ENCODE measurements around the gene TCEANC2.
"Not testable (repeated sequence)": the region's sequence is repeated elsewhere in the genome, so short reads cannot be mapped to it uniquely, and the experiment has no call there.

Gene TCEANC2

DNA sequence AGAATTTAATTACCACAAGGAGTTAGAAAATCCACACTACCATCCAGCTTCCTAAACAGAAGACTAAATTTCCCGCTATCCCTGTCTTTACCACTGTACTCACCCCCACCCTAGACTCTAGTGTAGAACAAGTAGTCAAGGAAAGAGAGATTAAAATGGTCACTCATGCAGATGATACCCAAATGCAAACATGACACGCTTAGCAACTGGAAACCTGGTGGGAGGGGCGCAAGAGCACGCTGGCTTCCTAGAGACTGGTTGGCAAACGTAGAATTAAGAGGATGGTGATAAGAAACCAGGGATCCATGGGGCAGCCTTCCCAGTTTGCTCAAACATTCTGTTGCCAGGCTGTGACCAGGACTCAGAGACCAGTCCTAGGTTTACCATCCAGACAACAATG, 25.6 kb upstream of the TCEANC2 start:
- no peak for DNase-seq (ENCODE audit: low read depth in 3 of 3)

DNA sequence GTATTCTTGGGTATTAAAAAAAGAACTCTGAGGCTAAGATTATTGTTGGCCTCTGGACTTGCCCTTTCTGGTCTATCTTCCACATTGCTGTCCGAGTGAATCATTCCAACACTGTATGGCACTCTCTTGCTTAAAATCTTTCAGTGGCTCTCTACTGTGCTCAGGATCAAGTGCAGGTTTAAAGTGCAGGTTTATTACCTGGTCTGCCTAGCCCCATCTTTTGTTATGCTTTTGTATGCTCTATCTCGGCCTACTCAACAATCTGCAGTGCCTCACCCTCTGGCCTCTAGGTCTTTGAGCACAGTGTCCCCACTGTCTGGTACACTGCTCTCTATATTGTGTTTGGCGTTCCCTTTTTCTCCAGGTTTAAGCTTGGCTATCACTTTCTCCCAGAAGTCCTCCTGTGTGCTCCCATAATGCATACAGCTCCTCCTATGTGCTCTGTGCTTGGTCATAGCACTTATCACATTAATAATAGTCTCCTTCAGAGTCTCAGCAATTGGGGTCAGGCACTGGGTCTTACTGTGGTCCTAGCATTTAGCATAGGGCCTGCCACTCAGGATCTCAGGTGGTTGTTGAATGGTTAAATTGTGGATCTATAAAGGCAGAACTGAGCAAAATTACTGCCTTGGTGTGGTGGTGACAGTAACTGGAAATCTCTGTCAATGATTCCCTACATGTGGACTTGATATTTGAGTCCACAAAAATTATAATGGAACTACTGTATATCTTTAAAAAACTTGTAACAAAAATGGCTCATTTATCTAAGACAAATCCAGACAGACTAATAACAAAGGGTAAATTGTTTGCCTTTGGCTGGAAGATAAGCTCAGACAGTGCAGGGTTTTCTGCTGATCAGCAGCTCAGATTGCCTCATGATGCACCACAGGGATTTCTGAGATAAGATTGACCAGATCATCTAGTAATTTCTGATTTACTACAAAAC, 24.8 kb upstream of the TCEANC2 start:
- DNase-seq (ENCODE audit: low read depth in 3 of 3), result no peak

GRCh38 chr1:54037476-54037875, 15.9 kb upstream of the TCEANC2 start:
- no peak for DNase-seq (ENCODE audit: low read depth in 3 of 3)

DNA sequence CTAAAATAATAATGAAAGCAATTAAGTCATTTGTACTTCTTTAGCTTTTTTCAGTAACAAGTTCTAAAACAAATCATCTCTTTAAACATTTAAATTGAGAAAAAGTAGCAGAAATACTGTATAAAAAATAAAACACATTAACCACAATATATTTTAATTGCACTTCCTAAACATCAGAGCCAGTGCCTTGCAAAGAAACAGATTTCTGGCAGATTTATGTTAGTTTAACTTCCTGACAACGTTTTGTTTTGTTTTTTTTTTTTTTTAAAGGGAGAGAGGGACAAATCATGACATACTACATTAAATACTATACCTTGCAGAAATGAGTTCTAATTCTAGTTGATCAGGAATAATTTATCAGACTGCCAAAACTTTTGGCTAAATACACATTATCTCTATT, 11.6 kb upstream of the TCEANC2 start:
- DNase-seq (ENCODE audit: low read depth in 3 of 3), result no peak

- no peak for DNase-seq (ENCODE audit: low read depth in 3 of 3)
These were observed 7.9 kb upstream of the TCEANC2 start for GRCh38 chr1:54045496-54045895.

DNA sequence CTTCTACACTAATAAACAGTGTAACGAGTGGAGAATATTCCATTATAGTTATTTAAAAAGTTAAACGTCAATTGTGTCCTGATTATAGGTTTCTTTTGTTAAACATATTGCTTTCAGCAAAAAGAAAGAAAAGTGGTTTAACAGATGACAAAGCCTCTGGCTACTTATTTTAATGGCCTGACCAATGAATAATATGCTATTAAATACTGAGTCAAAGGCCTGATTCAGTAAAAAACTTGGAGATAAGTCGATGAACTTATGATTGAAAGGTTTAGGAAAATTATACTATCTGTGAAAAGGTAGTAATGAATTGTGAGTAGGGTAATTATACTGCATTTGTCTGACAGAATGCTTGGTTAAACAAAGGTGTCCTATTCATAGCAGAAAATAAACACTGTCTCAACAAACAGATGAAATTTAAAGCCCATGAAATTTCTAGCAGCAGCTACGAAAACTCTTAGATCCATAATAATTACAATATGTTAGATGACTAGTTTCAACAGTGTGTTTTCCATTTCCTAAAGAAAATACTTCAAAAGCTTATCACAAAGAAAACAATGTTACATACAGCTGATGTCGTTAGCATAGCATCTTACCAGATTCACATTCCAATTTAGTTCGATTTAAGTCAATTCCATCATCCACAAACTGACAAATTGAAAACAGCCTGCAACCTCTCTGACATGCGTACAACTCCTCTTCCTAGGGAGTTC, 6.6 kb upstream of the TCEANC2 start:
- no peak for DNase-seq (ENCODE audit: low read depth in 3 of 3)

DNA sequence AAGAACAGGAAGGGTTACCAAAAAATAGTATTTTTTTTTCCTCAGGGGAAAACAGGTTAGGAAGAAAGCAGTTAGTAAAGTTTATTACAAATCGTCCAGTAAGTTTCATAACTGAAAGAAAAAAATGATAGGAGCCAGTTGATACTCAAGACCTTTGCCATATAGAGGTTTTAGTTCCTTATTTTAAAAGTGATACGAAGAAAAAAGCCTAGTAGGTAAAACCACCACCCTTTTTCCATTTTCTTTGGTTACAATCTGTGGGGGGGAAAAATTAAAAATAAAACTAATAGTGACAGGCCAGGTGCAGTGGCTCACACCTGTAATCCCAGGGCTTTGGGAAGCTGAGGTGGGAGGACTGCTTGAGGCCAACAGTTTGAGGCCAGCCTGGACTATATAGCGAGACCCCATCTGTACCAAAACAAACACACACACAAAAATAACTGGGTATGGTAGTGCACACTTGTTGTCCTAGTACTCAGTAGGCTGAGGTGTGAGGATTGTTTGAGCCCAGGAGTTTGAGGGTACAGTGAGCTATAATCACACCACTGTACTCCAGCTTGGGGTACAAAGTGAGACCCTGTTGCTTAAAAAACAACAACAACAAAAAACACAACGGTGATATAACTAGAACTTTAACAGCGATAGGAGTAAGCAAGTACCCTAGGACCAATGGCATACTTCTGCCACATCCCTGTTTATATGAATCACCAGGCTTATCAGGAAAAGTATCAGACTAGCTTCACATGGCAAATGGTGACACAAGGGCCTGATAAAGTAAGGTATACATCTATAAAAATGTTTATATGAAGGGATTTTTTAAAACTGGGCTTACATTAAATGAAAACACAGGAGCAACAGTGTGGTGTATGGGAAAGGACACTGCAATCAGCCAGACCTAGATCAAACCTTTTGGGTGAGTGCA, 5.8 kb upstream of the TCEANC2 start:
- no peak for DNase-seq (ENCODE audit: low read depth in 3 of 3)

DNA sequence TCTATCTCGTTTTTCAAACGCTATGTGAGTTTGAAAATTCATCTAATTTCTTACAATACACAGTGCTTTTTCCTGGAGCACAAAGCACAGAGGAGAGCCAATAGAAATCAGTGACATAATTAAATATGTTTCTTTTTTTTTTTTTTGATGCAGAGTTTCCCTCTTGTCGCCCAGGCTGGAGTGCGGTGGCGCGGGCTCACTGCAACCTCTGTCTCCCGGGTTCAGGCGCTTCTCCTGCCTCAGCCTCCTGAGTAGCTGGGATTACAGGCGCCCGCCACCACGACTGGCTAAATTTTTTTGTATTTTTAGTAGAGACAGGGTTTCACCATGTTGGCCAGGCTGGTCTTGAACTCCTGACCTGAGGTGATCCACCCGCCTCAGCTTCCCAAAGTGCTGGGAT, 3.0 kb upstream of the TCEANC2 start:
- not testable (repeated sequence) for DNase-seq (ENCODE audit: low read depth in 3 of 3)

DNA sequence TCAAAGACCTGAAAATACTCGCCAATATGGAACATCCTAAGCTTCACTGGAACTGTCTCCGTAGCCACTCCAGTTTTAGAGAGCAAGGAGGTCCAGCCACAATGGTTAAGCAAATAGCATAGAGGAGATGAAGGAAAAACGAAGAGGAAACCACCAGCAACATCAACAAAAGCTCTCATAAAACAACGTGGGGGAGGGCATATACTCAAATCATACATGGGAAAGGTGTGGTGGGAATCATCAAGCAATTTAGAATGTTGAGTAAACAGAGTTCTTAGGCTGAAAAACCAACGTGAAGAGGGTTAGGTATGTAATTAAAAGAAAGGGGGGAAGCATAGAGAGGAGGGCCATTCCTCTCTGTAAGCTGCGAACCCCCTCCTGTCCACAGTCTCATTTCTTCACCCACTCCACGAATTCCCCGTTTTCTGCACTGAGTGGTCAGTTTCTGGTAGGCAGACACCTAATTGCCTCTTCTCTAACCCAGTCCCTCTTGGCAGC, 1.4 kb upstream of the TCEANC2 start:
- DNase-seq (ENCODE audit: low read depth in 3 of 3), result no peak

DNA sequence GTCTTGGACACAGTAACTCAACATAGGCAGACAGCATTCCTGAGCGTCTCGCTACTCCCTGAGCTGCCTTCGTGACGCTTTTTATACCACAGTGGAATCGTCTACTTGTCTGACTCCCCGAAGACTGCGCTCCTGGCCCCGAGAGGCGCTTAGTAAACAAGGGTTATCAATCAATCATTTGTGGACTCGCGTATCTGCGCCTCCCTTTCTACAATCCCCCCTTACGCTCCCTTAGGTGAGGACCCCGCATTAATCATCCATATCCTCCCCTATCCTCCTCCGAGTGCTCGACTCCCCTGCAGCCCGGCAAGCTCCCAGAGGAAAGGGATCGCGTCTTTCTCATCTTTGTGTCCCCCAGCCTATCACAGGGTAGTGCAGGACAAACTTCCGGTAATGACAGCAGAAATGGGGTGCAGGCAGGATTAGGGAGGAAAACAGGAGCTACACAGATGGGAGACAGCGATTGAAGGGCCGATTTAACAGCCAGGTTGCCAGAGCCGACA, 926 bp upstream of the TCEANC2 start:
- DNase-seq (ENCODE audit: low read depth in 3 of 3), result peak; percentile 5 to 7 (median 6)

GRCh38 chr1:54053745-54054437, 483 bp downstream of the TCEANC2 start:
- DNase-seq (ENCODE audit: low read depth in 3 of 3), result no peak

DNA sequence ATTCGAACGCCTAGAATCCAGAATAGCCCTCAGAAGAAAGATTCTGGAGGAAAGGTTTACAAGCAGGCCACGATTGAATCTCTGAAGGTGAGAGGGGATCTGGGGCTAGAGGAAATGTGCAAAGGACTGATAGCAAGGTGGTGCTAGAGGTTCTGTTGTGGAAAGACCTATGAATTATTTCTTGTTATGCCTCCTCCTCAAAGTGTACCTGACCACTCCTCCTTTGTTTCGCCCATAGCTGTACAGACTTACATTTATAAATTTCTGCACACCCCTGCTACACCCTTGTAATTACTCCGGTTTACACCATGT, 986 bp downstream of the TCEANC2 start:
- no peak for DNase-seq (ENCODE audit: low read depth in 3 of 3)

- DNase-seq (ENCODE audit: low read depth in 3 of 3), result no peak
These were observed 10.9 kb downstream of the TCEANC2 start for GRCh38 chr1:54064299-54064698.

GRCh38 chr1:54069791-54070170, 16.4 kb downstream of the TCEANC2 start:
- DNase-seq (ENCODE audit: low read depth in 3 of 3), result no peak

DNA sequence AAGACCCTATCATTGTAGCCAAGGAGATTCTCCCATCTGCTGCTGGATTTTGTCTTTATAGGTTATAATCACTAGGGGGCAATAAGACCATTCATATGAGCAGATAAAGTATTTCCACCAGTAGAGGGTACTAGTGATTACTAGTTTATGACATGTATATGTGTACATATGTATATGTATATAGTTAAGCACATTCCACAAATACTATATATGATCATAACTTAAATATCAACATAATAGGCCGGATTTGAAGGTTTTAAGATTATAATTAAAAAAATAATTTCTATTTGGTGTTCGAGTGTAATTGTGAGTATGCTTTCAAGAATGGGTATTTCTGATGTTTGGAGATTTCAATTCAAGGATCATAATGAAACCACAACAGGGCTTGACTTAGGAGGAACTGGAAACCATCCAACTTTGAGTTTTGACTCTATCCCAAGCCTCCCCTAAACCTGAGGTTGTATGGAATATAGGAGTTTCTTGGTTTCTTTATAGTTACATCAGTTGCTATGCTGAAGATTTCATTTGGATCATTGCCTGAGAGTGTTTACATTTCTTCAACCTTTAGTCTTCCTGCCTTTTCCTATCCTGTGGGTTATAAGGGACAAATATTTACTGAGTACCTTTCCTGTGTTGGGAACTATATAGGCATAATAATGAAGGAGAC, 16.9 kb downstream of the TCEANC2 start:
- no peak for DNase-seq (ENCODE audit: low read depth in 3 of 3)

GRCh38 chr1:54077359-54077758, 24.0 kb downstream of the TCEANC2 start:
- DNase-seq (ENCODE audit: low read depth in 3 of 3), result no peak

- DNase-seq (ENCODE audit: low read depth in 3 of 3), result no peak
These were observed 27.2 kb downstream of the TCEANC2 start for GRCh38 chr1:54080598-54081049.

DNA sequence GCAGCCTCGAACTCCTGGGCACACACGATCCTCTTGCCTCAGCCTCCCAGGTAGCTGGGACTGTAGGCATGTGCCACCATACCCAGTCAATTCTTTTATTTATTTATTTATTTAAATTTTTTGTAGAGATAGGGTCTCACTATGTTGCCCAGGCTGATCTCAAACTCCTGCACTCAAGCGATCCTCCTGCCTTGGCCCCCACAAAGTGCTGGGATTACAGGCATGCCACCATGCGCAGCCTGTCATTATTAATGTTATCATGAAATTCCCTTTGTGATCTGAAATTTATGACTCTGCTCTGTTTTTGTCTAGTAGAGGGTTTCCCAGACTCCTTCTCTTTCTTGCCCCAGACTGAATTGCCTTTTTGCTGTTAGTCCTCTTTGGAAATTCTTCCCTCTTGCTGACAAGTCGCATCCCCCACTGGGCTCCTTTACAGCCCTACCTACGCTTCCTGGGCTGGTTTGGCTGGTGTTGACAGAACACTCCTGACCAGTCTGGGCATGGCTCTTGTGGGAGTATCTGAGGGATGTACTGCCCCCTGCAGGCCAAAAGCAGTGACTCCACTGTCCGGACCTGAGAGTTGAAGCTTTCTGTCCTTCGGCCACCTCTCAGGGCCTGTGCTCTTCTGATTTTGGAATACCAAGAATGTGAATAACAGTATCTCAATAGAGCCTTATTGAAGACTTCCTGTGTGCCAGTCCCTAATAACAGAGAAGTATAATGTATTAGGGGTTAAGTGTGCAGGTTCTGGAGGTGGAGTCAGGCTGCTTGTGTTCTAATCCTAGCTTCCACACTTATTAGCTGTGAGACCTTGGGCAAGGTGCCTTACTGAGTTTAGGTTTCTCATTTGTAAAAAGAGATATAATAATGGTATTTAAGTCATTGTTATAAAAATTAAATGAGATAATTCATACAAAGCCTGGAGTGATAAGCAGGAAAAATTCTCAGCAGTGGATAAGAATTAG, 28.2 kb downstream of the TCEANC2 start:
- peak; percentile 12 to 54 (median 29) for DNase-seq (ENCODE audit: low read depth in 3 of 3)

DNA sequence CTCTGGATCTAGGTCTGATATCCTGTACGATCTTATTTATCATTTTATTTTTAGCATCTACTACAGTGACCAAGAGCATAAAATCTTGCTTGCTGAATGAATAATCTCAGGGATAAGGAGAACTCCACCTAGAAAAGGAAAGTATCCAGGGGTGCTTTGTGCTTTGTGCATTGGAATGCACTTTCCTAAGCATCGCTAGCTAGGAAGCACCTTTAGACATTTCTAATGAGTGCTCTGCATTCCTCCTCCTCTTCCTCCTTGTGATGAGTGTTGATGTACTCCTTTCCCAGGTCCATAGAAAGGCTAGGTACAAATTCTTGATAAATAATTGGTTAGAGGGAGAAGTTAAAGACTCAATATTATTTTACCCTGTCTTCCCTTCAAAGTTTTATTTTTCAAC, 31.4 kb downstream of the TCEANC2 start:
- no peak for DNase-seq (ENCODE audit: low read depth in 3 of 3)
